GM12874 (cell line): Measurements from ENCODE around the gene PEPD.

Experiments
- CTCF ChIP-seq: IDR thresholded peaks from 2 replicates; pipeline ENCODE4 v1.5.1; 2011; ENCODE audit warnings: low read depth, mild to moderate bottlenecking, control low read depth, low read length, moderate library complexity; ENCODE audit not compliant: insufficient read depth

Gene PEPD

GRCh38 chr19:33518541-33518940 is 3.0 kb downstream of the PEPD start:
- no peak for TF ChIP-seq CTCF

GRCh38 chr19:33517922-33518321 is 3.7 kb downstream of the PEPD start:
- TF ChIP-seq CTCF = no peak

- no peak for TF ChIP-seq CTCF
Observed at GRCh38 chr19:33515921-33516320, 5.7 kb downstream of the PEPD start.

GRCh38 chr19:33514885-33515551 is 6.6 kb downstream of the PEPD start:
- no peak for TF ChIP-seq CTCF

- TF ChIP-seq CTCF = no peak
Observed at GRCh38 chr19:33513424-33513823, 8.2 kb downstream of the PEPD start.

GRCh38 chr19:33512580-33513137 is 8.9 kb downstream of the PEPD start:
- TF ChIP-seq CTCF = no peak

GRCh38 chr19:33512021-33512420 is 9.6 kb downstream of the PEPD start:
- no peak for TF ChIP-seq CTCF
